Stimulated activated CD8-positive, alpha-beta memory T cell treated with anti-CD3 and anti-CD28 coated beads, Interleukin-4, amount 100 ng/mL, for 1 hour (primary cell): ENCODE results near the gene RFX4.

ENCODE experiments used
- DNase-seq, 2 donors: peaks; one replicate each; pipeline ENCODE4 v3.0.0-alpha.2; 2020; ENCODE audit warnings: low read depth in 2 of 2, low spot score in 1 of 2

Gene RFX4

DNA sequence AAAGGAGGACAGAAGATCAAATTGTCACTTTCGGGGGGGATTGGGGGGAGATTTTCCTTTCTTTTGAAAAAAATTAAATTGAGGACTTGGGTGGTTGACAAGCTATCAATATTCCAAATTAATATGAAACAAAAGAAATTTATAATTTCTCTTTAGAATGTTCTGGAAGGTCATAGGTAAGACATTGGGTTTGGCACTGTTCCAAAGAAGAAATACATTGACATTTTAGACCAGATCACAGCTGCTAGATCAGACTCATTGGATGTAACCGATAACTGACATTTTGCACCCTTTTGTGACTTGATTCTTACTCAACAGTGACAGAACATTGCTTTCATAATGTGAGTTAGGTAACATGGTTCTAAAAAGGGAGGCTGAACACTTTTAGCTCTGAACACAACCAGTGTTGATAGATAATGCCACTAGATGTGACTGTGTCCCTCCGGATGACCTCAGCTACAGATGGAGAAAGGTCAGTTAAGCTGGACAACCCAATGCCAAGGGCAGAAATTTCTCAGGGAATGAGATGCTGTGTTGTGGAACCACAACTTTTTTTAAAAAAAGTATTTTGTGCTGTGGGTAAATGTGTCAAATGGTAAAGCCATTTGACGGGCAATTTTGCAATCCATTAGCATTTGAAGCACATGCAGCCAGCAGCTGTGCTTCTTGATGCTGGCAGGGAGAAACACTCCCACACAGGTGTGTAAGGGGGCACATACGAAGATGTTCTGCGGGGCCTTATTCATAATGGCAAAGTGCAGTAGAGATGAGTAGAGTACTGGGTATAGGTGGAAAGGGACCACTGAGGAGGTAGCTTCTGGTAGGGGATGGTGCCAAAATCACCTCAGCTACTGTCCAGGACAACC lies 62.9 kb downstream of the RFX4 start:
- DNase-seq, result no peak

DNA sequence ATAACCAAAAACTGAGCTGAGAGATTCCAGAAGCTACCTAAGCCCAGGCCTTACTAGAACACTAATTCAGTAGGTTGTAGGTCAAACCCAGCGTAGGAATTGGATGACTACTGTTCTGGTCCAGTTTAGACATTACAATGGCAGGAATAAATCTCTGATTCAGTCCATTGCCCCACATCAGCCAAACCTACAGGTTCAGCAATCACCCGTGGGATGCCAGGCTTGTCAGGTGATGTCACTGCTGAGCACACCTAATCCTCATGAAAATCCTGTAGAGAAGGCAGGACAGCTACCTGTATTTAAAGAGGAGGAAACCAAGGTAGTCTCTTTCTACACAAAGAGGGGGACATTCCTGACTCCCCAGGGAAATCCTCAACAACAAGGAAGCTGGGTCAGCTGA lies 63.7 kb downstream of the RFX4 start:
- DNase-seq, result no peak

DNA sequence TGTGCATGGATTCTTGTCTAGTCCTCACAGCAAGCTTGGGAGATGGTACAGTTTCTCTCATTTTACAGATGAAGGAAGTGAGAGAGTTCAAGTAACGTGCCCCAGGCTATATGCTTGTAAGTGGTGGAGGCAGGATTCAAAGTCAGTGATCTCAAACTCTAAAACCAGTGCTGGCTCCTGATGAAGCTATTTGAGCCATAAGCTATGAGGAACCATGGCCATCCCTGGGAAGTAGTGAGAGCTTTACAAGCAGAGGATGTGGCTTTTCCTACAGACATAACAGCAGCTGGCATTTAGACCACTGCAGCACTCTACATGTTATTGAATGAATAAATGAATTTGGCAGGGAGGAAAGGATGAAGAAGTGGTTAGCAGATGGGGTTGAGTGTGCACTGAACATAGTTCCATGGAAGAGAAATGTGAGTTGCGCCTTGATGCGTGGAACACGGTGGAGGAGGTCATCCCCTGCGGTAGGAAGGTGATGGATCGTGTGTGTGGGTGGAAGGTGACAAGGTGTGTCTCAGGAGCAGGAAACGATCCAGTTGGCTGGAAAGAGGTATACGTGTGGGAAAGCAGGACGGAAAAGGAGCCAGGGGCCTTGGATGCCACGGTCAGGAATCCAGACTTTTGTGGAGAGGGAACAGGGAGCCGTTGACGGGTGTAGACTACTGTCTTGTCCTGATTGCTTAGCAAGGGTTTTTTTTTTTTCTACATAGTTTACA lies 65.2 kb downstream of the RFX4 start:
- no peak for DNase-seq

DNA sequence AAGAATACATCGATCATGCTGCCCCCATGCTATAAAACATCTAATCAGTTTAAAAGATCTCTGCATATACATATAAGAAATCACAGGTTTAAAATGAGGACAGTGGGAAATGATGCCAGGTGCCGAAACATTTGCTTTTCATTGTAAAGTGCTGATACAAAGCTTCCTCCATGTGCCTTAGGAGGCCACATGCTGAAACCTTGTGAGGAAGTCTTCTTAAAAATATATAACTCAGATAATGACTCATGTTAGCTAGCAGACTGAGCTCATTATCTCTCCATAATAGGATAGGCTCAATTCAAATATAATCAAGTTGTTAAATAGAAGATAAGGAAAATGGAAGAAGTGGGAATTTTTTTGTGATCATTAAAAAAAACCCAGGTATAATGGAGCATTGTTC lies 65.9 kb downstream of the RFX4 start:
- no peak for DNase-seq

DNA sequence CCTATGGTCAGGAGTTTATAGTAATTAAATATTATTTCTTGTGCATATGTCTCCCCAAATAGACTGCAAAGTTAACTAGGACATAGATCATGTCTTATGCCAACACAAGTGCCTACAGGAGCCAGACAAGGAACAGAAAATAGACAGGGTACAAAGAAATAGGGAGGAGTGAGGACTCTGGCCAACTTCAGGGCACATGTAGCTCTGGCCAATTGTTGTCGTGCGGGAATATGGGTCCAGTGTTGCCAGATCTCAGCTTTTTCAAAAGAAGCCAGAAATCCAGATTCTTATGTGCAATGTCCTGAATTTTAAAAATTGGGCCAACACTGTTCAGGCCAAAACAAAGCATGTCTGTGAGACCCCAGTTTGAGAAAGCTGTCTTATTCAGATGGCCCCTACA lies 68.7 kb downstream of the RFX4 start:
- DNase-seq, result no peak

DNA sequence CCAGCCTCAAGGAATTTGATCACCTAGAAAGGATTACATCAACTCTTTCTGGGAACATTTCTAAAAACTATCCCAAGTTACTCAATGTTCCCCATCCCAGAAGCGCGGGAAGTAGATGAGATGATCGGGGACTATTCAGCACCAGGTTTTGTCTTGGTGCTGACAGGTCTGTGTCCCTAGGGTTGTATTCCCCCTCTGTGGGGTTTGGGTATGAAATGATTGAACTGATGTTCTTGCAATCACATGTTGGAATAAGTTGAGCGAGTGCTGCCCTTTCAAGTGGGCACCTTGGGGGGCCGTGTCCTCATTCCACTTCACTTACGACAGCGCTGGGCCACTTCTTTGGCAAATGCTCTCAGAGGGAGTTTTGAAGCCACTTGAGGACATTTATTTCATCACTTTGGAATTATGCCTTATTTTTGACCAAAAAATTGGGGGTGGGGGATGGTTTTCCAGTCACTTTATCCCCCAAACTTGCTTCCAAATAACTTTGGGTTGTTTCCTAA lies 69.8 kb downstream of the RFX4 start:
- no peak for DNase-seq

DNA sequence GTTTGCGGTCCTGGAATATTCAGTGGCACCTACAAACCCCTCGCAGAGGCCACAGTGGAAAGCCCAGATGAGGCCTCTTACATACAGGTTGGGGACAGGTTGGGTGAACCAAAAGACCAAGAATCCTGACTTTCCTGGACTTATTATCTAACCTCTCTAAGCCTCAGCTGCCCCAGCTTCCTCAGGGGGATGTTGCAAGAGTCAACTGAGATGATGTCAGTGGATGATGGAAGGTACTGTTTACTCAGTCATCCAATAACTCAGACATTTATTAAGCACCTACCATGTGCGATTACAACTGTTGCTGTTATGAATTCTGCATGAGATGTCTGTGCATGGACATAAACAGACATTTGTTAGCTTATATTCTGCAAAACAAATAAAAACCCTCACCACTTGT lies 72.8 kb downstream of the RFX4 start:
- DNase-seq, result no peak

DNA sequence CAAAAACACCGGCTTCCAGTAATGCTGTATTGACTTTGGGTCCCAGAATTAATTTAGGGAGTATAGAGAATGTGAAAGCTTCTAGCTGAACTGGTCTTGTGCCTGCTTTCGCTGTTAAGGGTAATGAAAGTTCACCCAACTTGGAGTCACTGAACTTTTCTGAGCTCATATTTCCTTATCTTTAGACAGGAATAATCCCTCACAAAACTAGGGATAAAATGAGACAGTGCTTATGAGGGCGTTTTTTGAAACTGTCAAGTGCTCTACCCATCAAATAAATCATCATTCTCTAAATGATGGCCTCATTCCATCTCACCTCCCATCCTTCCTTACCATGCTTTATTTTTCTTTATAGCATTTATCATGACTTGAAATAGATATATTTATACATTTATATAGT lies 74.7 kb downstream of the RFX4 start:
- no peak for DNase-seq

DNA sequence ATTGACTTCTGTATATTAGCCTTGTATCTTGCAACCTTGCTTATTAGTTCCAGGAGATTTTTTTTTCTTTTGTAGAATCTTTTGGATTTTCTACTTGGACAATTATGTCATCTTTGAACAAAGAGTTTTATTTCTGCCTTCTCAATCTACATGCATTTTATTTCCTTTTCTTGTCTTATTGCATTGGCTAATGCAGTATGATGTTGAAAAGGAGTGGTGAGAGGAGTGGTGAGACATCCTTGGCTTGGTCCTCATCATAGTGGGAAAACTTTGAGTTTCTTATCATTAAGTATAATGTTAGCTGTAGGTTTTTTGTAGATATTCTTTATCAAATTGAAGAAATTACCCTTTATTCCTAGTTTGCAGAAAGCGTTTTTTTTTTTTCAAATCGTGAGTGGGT lies 80.6 kb downstream of the RFX4 start:
- DNase-seq, result no peak

DNA sequence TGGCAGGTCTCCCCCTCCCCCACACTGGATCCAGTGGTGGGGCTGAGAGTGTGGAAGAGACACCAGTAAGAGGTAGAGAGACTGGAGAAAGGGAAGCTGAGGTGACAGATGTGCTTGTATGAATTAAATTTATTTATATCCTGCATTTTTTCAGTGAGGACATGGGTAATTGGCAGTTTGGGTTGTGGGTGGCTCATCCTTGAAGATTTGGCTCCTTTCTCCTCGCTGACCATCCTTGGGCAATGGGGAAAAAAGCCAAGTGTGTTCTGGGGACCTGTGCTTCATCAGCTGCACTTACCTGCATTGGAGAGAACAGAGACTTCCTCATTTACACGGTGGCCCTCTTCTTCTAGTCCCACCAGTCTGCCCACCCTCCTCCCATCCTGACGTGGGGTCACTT lies 86.4 kb downstream of the RFX4 start:
- DNase-seq, result no peak

DNA sequence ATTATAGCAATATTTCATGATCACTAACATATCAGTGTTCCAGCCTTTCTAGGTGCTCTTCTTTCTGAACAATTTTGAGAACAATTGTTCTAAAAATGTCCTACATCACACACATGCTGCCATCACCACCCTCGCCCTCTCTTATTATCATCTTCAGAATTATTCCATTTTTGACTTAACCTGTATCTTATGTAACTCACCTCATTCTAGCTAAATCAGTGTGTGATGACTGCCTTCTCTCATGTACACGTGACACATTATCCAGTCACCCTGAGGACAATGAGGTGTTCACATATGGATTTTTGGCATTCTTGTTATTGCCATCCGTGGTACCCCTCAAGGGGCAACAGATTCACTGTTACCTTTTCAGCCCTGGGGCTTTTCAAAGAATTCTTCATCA lies 87.3 kb downstream of the RFX4 start:
- DNase-seq, result no peak

DNA sequence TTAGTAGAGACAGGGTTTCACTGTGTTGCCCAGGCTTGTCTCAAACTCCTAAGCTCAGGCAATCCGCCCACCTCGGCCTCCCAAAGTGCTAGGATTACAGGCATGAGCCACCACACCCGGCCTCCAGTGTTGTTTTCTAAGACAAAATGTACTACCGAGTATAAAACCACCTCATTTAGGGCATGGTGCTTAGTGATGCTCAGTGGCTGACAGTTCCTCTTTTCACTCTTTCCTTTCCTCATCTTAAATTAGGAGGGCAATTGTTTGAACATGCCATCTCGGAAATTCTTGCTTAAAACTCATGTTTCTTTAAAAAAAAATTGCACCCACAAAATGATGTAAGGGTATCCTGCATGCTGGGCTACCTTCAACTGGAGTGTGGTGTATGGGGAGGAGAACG lies 89.0 kb downstream of the RFX4 start:
- no peak for DNase-seq

DNA sequence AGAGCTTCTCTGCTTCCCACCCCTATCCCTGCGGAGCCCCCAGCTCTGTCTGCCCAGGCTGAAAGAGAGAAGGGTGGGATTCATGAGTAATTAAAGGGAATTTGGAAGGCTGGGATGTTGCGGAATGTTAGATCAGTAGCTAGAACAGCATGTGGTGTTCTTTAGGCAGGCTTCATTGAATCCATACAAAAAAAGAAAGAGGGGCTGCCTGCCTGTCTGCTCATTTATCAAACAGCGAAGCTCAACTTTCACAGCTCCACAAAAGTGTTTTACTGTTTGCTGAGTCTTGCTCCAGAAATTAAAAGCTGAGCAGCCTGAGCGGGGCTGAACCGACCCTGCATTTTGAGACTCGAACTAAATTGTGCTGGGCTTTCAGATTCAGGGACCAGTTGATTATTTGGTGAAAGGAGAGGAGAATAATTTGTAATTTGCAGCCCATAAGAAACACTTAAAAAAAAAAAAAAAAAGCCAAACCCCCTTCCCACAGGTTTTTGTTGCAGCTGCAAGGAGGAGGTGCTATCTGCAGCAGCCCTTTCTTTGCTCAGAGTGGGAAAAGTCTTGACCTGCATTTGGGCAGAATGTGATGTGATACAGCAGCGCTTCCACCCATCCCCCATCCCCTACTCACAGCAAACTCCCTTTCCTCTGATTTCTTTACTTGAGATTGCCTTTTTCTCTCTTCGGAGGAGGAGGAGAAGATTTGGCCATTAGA lies 89.7 kb downstream of the RFX4 start:
- DNase-seq, result no peak

DNA sequence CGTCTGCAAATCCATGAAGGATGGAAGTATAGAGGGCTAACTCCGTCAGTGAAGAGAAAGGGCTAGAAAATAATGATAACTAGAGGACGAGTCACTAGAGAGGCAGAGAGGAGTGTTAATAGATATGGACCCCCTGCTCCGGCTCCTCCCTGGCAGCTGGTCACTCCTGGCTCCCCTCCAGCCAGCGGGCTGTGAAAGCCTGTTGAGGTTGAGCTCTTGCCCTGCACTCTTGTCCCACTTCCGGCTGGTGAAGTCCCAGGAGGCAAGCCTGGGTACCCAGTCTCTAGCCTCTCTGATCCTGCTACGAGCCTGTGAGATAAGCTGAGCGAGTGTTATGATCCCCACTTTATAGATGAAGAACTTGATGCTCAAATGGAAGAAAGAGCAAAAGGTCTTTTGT lies 90.3 kb downstream of the RFX4 start:
- DNase-seq, result no peak

DNA sequence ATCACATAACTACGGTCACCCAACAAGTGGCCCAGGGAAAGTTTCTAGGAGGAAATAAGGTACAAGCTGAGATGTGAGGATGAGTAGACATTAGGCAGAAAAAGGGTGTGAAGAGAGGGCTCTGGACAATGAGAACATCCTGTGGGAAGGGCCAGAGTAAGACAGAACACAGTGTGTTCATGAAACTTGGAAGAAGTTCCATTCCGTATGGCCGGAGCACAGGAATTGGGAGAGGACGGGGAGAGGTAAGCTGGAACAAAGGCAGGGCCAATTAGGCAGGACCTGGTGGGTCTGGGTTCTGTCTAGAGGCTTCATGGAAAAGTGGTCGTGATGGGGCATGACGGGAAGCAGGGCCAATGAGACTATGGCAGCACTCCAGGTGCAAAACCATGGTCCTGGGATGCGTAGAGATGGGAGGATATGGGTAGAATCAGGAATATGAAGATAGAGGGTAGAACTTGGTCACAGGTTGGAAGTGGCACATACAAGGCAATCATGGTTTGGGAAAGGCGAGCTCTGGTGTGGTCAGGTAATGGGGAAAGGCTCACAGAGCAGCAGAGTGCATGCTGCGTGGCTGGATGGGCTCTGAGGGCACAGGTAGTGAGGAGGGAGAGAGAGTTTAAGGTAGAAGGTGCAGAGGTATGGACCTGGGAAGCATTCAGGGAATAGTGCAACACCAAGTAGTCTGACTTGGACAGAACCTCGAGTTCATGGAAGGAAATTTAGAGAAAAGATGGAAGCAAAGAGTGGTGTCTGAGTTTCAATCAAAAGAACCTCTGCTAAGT lies 93.0 kb downstream of the RFX4 start:
- DNase-seq, result no peak

DNA sequence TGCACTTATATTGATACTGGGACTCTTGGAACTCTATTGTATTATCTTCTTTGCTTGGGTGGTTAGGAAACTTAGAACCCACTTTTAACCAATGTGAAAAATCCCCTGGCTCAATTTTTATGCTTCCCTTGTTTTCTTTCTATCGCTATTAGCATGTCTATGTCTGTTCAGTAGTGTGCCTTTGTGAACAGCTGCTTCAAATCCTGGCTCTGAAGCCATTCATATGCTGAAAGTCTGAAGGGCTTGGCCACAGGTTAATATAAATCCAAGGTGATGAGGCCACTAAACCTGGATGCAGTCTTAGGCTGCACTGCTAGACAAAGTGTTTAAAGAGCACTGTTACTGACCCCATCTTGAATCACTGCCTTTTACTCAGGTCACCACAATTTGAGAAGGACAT lies 96.8 kb downstream of the RFX4 start:
- DNase-seq, result no peak

DNA sequence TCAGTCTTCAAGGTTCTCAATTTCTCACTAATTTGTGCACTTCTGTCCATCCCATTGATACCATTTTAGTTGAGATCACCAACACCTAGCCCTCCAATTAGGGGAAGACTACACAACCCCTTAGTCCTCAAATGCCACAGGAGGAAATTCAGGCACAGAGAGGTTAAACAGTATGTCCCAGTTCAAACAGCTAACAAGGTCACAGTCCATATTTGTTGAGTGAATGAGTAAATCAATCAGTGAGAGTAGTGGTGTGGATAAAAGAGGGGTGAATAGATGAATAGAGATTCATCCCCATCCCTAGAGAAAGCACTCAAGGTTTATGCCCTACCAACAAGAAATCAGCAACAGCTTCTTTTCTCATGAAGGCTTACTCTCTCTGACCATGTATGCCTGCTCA lies 97.5 kb downstream of the RFX4 start:
- no peak for DNase-seq

DNA sequence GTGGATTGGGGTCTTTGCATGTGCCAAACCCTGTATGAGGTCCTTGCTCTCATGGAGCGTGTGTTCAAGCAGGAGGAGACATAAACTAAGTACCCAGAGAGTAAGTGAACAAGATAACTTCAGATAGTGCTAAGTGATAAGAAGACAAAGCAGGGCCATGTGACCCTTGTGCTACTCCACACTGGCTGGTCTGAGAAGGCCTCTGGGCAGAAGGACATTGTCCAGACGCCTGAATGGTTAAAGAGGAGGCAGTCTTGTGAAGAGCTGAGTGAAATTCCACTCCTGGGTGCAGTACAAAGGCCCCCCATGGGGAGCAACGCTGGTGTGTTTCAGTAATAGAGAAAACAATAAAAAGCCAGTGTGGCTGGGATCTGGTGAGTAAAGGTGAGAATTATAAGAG lies 98.4 kb downstream of the RFX4 start:
- DNase-seq, result no peak

DNA sequence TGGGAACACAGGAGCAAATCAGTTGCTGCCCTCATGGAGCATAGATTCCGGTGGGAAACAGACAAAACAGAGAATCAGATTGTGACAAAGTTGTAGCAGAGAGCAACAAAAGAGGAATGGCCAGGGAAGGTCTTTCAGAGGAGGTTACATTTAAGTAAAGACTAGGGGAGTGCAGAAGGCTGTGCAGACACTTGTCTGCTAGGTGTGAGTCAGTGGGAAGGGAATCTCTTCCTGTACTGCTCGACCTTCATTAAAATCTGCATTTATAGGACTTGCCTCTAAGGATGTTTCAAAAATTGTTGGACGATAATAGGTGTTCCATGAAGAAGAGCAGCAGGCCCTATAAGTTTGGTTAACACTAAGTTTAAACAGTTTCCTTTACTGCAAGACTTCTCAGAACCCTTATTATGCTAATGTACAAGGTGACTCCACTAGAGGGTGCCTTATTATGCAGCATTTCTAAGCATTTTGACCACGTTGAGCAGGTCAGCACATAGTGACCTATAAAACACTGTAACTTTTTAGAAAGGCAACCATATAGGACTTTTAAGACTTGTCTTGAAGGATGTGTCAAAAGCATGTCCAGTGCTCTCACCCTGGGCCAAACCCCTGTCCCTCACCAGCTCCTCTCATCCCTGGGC lies 99.9 kb downstream of the RFX4 start:
- no peak for DNase-seq

DNA sequence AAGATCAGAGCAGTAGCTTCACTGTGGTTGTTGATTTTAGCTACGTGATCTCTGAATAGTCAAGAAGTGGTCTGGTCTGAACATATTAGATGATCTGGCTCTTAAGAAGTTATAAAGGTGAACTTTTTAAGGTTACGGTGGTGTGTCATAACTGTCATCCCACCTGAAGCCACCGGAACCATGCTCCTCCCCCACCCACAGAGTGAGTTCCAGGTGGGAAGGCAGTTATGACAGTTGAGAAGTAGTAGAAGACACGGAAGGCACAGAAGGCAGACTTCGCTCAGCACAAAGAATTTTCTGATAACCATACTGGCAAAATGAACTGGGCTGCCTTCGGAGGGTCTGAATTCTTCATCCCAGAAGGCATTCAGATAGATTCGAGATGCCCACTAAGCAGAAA lies 101.7 kb downstream of the RFX4 start:
- DNase-seq, result no peak

DNA sequence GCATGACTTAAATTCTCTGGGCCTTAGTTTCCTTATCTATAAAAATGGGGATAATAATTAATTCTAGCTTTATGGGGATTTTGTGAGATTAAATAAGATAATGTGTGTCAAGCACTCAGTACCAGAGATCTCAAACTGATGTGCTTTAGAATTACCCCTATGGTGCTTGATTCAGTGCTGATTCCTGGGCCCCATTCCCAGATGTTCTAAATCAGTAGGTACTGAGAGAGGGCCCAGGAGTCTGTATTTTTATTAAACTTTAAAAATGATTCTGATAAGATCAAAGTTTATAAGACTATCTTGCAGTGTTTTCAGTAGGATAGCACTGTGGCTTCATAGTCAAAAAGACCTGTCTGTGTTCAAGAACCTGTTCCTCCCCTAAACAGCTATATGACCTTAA lies 102.6 kb downstream of the RFX4 start:
- DNase-seq, result no peak
